IMR-90 (cell line): ENCODE data around the gene CROCC2.

Experiments
- BHLHE40 ChIP-seq: fragments of 150-350 bp; IDR thresholded peaks from 2 replicates; pipeline ENCODE4 v1.6.1; 2016; ENCODE audit warnings: mild to moderate bottlenecking, low read depth, low read length
- CTCF ChIP-seq: conservative IDR thresholded peaks from 2 replicates; pipeline ENCODE4 v1.5.1; 2012; ENCODE audit warnings: mild to moderate bottlenecking, low read depth, low read length, improper control_type of control experiment
- ELK1 ChIP-seq: fragments of 150-350 bp; IDR thresholded peaks from 2 replicates; pipeline ENCODE4 v1.6.1; 2016; ENCODE audit warnings: low read depth, mild to moderate bottlenecking, low read length, moderate library complexity, borderline replicate concordance
- MAFK ChIP-seq: IDR thresholded peaks from 2 replicates; pipeline ENCODE4 v1.6.1; 2012; ENCODE audit warnings: low read depth, low read length, improper control_type of control experiment
- POLR2A ChIP-seq: IDR thresholded peaks from 2 replicates; pipeline ENCODE4 v1.6.1; 2012; ENCODE audit warnings: mild to moderate bottlenecking, low read depth, low read length
- RCOR1 ChIP-seq: IDR thresholded peaks from 2 replicates; pipeline ENCODE4 v1.6.1; 2012; ENCODE audit warnings: mild to moderate bottlenecking, low read length, improper control_type of control experiment; ENCODE audit not compliant: insufficient replicate concordance
- SMC3 ChIP-seq: fragments of 150-350 bp; IDR thresholded peaks from 2 replicates; pipeline ENCODE4 v1.6.1; 2016; ENCODE audit warnings: low read depth, mild to moderate bottlenecking, antibody characterized with exemption, low read length, moderate library complexity
- USF2 ChIP-seq: fragments of 150-350 bp; IDR thresholded peaks from 2 replicates; pipeline ENCODE4 v1.6.1; 2017; ENCODE audit warnings: mild to moderate bottlenecking, antibody characterized with exemption, low read length, low read depth

- TF ChIP-seq SMC3: no peak
- TF ChIP-seq CTCF: no peak
- TF ChIP-seq USF2: no peak
- TF ChIP-seq RCOR1: no peak
- TF ChIP-seq POLR2A: no peak
- TF ChIP-seq BHLHE40: no peak
- no peak for TF ChIP-seq MAFK
- TF ChIP-seq ELK1: no peak
Measured at GRCh38 chr2:240952496-240953246, 46.5 kb downstream of the CROCC2 start.
